Activated CD8-positive, alpha-beta memory T cell treated with anti-CD3 and anti-CD28 coated beads, Interleukin-2, amount 50 U/mL, for 24 hours (primary cell): ENCODE measurements around the gene RAB43.
"Not testable (repeated sequence)": the region's sequence is repeated elsewhere in the genome, so short reads cannot be mapped to it uniquely, and the experiment has no call there.

Experiments used
- DNase-seq: peaks from one replicate; pipeline ENCODE4 v3.0.0-alpha.2; 2020; ENCODE audit errors: extremely low read depth

Gene RAB43

GRCh38 chr3:129121792-129122411, at the start of gene RAB43:
RAB43 (minus strand) TSS chr3:129121804; CDS start chr3:129121489, 315 bp downstream.
- DNase-seq: peak; percentile 70

GRCh38 chr3:129166579-129167332, 45.2 kb upstream of the RAB43 start:
- DNase-seq: no peak

GRCh38 chr3:129165594-129165993, 44.0 kb upstream of the RAB43 start:
- not testable (repeated sequence) for DNase-seq

DNA sequence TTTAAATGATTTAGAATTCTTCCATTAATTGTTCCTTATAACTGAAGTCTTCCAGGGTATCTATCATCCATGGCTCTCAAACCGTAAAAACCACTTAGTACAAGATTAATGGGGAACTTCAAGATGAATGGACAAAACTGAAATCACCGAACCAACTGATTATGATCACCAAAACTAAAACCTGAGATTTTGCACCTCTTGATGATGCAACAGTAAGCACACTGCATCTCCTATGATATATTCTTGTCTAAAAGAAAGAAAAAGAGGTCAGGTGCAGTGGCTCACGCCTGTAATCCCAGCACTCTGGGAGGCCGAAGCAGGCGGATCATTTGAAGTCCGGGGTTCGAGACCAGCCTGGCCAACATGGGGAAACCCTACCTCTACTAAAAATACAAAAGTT, 42.9 kb upstream of the RAB43 start:
- DNase-seq: no peak

GRCh38 chr3:129162729-129163579, 41.4 kb upstream of the RAB43 start:
- no peak for DNase-seq

DNA sequence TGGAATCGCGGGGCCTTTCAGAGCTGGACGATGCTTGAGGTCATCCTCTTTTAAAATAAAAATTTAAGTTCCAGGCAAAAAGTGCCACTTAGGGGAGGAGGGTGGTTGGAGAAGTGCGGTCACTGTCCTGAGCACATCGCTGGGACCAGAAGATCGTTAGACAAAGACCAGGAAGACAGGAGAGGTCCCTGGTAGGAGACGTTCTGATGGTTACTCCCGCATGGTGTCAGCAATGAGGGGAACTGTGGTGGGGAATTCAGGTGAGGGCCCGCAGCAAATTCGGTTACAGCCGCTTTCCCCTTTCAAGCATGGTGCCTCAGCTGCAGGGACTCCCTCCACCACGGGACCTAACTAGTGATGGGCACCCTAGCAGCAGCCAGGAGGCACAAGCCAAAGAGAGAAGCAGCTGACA, 40.3 kb upstream of the RAB43 start:
- DNase-seq: no peak

- peak; percentile 70 for DNase-seq
Observed at GRCh38 chr3:129160891-129161859, 39.6 kb upstream of the RAB43 start, which contains the start of gene ISY1. ISY1 (minus strand) TSS chr3:129161063; CDS start chr3:129160975, 88 bp downstream.

- no peak for DNase-seq
Observed at GRCh38 chr3:129144786-129145185, 23.2 kb upstream of the RAB43 start.

DNA sequence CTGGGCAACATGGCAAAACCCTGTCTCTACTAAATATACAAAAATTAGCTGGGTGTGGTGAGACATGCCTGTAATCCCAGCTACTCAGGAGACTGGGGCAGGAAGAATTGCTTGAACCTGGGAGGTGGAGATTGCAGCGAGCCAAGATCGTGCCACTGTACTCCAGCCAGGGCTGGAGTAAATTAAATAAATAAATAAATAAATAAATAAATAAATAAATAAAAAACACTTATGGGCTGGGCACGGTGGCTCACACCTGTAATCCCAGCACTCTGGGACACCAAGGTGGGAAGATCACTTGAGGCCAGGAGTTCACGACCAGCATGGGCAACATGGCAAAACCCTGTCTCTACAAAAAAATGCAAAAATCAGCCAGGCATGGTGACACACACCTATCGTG, 19.4 kb upstream of the RAB43 start:
- not testable (repeated sequence) for DNase-seq

DNA sequence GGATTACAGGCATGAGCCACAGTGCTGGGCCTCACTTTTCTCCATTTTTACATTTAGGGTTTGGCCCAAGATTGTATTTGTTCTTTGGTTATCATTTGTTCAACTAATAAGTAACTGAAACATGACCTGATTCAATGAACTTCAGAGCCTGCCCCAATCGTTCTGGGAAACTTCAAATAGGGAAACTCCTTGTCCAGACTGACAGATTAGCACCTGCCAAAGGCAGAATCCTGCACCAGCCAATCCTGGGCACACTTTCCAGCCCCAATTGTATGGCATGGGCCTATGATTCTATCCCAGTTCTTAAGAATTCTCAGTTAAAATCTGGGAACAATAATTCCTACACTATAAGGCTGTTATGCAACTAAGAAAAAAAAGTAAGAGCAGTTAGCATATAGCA, 18.3 kb upstream of the RAB43 start:
- no peak for DNase-seq

- not testable (repeated sequence) for DNase-seq
Observed at GRCh38 chr3:129136275-129136674, 14.7 kb upstream of the RAB43 start.

DNA sequence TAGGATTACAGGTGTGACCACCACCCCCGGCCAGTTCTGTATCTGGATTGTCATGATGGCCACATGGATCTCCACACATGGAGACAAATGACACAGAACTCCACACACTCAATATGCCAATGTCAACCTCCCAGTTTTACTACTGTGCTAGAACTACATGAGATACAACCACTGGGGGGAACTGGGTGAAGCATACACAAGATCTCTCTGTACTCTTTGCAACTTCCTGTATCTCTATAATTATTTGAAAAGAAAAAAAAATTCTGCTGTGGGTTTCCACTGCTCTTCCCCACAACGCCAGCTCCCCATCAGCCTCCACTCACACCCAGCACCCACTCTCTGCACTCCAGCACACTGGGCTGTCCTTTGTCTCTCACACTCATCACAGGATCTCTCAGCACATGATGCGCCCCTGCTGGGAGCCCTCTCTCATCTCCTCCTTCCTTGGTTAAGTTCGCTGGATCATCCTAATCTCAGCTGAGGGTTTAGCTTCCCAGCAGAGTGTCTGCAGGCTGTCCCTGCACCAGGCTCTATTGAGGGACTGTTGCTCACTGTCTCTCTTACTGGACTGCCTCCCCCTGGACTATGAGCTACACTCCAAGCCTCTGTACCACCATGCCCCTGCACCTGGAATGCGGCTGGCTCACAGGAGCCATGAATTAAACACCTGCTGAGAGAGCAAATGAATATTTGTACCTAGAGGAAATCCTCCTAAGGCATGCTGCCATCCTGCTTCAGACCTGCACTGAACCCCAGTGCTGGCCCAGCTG, 10.7 kb upstream of the RAB43 start:
- no peak for DNase-seq

- no peak for DNase-seq
Observed at GRCh38 chr3:129131465-129132088, 10.0 kb upstream of the RAB43 start.

- DNase-seq: no peak
Observed at GRCh38 chr3:129130291-129130813, 8.7 kb upstream of the RAB43 start.

GRCh38 chr3:129128357-129129155, 7.0 kb upstream of the RAB43 start:
- DNase-seq: no peak

- DNase-seq: no peak
Observed at GRCh38 chr3:129126726-129127280, 5.2 kb upstream of the RAB43 start.

GRCh38 chr3:129123314-129124060, 1.9 kb upstream of the RAB43 start:
- no peak for DNase-seq
